GM12878 (cell line): ENCODE results near the gene TSKU.

Source experiments
- BCL11A ChIP-seq: IDR thresholded peaks from 2 replicates; pipeline ENCODE4 v1.6.1; 2011; ENCODE audit warnings: low read depth, low read length
- CEBPB ChIP-seq, 2 experiments: fragments of 150-350 bp in 1 of 2; IDR thresholded peaks; 2 replicates each; pipeline ENCODE4 v1.6.1; 2012 to 2014; ENCODE audit warnings: low read depth in 2 of 2, low read length in 2 of 2, borderline replicate concordance in 1 of 2, inconsistent platforms in 1 of 2
- CHD4 ChIP-seq: fragments of 200-600 bp; sonication (generic); IDR thresholded peaks from 2 replicates; pipeline ENCODE4 v1.6.1; 2016; ENCODE audit warnings: mild to moderate bottlenecking
- CTCF ChIP-seq, 3 experiments: IDR thresholded peaks in 2 of 3; conservative IDR thresholded peaks in 1 of 3; 2 replicates each; pipeline ENCODE4 v1.5.1; 2011; ENCODE audit warnings: low read depth in 3 of 3, low read length in 3 of 3, mild to moderate bottlenecking in 3 of 3, control low read depth in 2 of 3, moderate library complexity in 2 of 3, inconsistent platforms in 1 of 3, mixed read lengths in 1 of 3; ENCODE audit not compliant: control insufficient read depth in 2 of 3, insufficient read depth in 1 of 3; ENCODE audit errors: extremely low read depth in 1 of 3
- EZH2 ChIP-seq: IDR thresholded peaks from 2 replicates; pipeline ENCODE4 v1.6.1; 2012; ENCODE audit warnings: low read depth, mild to moderate bottlenecking, control low read depth, inconsistent platforms, low read length, borderline replicate concordance; ENCODE audit not compliant: control insufficient read depth
- JUNB ChIP-seq: IDR thresholded peaks from 2 replicates; pipeline ENCODE4 v1.6.1; 2016; ENCODE audit warnings: antibody characterized with exemption, mild to moderate bottlenecking
- KDM1A ChIP-seq: fragments of 200-600 bp; sonication (generic); IDR thresholded peaks from 2 replicates; pipeline ENCODE4 v1.6.1; 2016; ENCODE audit warnings: borderline replicate concordance
- POLR2A ChIP-seq: IDR thresholded peaks from 2 replicates; pipeline ENCODE4 v1.6.1; 2011; ENCODE audit warnings: low read depth, mild to moderate bottlenecking, low read length
- POLR2AphosphoS5 ChIP-seq: IDR thresholded peaks from 2 replicates; pipeline ENCODE4 v1.6.1; 2011; ENCODE audit warnings: mild to moderate bottlenecking, low read length, inconsistent platforms
- SIX5 ChIP-seq: IDR thresholded peaks from 2 replicates; pipeline ENCODE4 v1.6.1; 2011; ENCODE audit warnings: mild to moderate bottlenecking, low read depth, low read length, moderate library complexity; ENCODE audit not compliant: severe bottlenecking
- SMC3 ChIP-seq: IDR thresholded peaks from 2 replicates; pipeline ENCODE4 v1.6.1; 2011; ENCODE audit warnings: low read length, improper control_type of control experiment, borderline replicate concordance
- ZNF24 ChIP-seq: fragments of 450-650 bp; IDR thresholded peaks from 2 replicates; pipeline ENCODE4 v1.6.1; 2017; ENCODE audit warnings: antibody characterized with exemption, mild to moderate bottlenecking
- TF ChIP-seq, protein P1 (sequence below): IDR thresholded peaks from 2 replicates; pipeline ENCODE4 v1.6.1; 2011; ENCODE audit warnings: low read depth, low read length, improper control_type of control experiment, borderline replicate concordance
- TF ChIP-seq, protein P2 (sequence below): fragments of 150-350 bp; IDR thresholded peaks from 2 replicates; pipeline ENCODE4 v1.6.1; 2016; ENCODE audit warnings: low read depth, low read length

DNA sequence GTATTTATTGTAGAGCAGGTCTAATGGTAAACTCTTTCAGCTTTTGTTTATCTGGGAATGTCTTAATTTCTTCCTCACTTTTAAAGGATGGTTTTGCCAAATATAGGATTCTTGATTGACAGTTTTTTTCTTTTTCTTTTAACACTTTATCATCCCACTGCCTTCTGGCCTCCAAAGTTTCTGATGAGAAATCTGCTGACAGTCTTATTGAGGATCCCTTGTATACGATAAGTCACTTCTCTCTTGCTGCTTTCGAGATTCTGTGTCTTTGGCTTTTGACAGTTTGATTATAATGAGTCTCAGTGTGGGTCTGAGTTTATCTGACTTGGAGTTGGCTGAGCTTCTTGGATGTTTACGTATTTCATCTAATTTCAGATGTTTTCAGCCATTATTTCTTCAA is 6.7 kb upstream of the TSKU start:
- TF ChIP-seq POLR2A = no peak
- TF ChIP-seq SMC3 = no peak
- TF ChIP-seq CTCF (IDR thresholded peaks at IDR 0.05 in 2 of 3, conservative IDR thresholded peaks at IDR 0.05 in 1 of 3; ENCODE audit: control insufficient read depth in 2 of 3, extremely low read depth in 1 of 3, insufficient read depth in 1 of 3, low read depth in 3 of 3, low read length in 3 of 3) = no peak
- TF ChIP-seq BCL11A = no peak
- TF ChIP-seq, protein P1, sequence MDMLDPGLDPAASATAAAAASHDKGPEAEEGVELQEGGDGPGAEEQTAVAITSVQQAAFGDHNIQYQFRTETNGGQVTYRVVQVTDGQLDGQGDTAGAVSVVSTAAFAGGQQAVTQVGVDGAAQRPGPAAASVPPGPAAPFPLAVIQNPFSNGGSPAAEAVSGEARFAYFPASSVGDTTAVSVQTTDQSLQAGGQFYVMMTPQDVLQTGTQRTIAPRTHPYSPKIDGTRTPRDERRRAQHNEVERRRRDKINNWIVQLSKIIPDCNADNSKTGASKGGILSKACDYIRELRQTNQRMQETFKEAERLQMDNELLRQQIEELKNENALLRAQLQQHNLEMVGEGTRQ = no peak
- TF ChIP-seq ZNF24 = no peak
- TF ChIP-seq CEBPB (IDR thresholded peaks at IDR 0.05; ENCODE audit: borderline replicate concordance in 1 of 2, low read depth in 2 of 2, low read length in 2 of 2) = no peak
- TF ChIP-seq KDM1A = no peak
- TF ChIP-seq EZH2 = no peak
- TF ChIP-seq JUNB = no peak
- no peak for TF ChIP-seq POLR2AphosphoS5
- TF ChIP-seq, protein P2, sequence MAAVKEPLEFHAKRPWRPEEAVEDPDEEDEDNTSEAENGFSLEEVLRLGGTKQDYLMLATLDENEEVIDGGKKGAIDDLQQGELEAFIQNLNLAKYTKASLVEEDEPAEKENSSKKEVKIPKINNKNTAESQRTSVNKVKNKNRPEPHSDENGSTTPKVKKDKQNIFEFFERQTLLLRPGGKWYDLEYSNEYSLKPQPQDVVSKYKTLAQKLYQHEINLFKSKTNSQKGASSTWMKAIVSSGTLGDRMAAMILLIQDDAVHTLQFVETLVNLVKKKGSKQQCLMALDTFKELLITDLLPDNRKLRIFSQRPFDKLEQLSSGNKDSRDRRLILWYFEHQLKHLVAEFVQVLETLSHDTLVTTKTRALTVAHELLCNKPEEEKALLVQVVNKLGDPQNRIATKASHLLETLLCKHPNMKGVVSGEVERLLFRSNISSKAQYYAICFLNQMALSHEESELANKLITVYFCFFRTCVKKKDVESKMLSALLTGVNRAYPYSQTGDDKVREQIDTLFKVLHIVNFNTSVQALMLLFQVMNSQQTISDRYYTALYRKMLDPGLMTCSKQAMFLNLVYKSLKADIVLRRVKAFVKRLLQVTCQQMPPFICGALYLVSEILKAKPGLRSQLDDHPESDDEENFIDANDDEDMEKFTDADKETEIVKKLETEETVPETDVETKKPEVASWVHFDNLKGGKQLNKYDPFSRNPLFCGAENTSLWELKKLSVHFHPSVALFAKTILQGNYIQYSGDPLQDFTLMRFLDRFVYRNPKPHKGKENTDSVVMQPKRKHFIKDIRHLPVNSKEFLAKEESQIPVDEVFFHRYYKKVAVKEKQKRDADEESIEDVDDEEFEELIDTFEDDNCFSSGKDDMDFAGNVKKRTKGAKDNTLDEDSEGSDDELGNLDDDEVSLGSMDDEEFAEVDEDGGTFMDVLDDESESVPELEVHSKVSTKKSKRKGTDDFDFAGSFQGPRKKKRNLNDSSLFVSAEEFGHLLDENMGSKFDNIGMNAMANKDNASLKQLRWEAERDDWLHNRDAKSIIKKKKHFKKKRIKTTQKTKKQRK = no peak
- TF ChIP-seq CHD4 = no peak
- TF ChIP-seq SIX5 = no peak
